H9 (cell line): ENCODE results near the gene NXN. TPM values are rescaled to one million over a fixed set of nuclear protein-coding genes. Genes with fewer than 3 reads are reported as not detected.

Source experiments
- DNase-seq: peaks from one replicate; pipeline ENCODE4 v3.0.0-alpha.2; 2017
- H2AFZ ChIP-seq: one replicate; pipeline ENCODE4 v1.6.1; 2013; ENCODE audit warnings: mild to moderate bottlenecking, low read length, control low read depth, moderate library complexity
- H2AK5ac ChIP-seq: 2 replicates; pipeline ENCODE4 v1.6.1; 2013; ENCODE audit warnings: low read length, control low read depth, mixed read lengths; ENCODE audit not compliant: insufficient read length
- H2BK120ac ChIP-seq: one replicate; pipeline ENCODE4 v1.6.1; 2013; ENCODE audit warnings: low read depth, mild to moderate bottlenecking, low read length, control low read depth, inconsistent platforms; ENCODE audit not compliant: poor library complexity, severe bottlenecking
- H2BK12ac ChIP-seq: 2 replicates; pipeline ENCODE4 v1.6.1; 2013; ENCODE audit warnings: low read length, control low read depth, mixed read lengths, low read depth; ENCODE audit not compliant: insufficient read length
- H2BK15ac ChIP-seq: 2 replicates; pipeline ENCODE4 v1.6.1; 2013; ENCODE audit warnings: low read depth, low read length, control low read depth
- H2BK20ac ChIP-seq: one replicate; pipeline ENCODE4 v1.6.1; 2013; ENCODE audit warnings: low read depth, mild to moderate bottlenecking, low read length, control low read depth, inconsistent platforms; ENCODE audit not compliant: poor library complexity, severe bottlenecking
- H2BK5ac ChIP-seq: 2 replicates; pipeline ENCODE4 v1.6.1; 2013; ENCODE audit warnings: low read length, control low read depth, mixed read lengths; ENCODE audit not compliant: insufficient read length
- H3K14ac ChIP-seq: 2 replicates; pipeline ENCODE4 v1.6.1; 2013; ENCODE audit warnings: low read length, control low read depth; ENCODE audit not compliant: insufficient read depth
- H3K18ac ChIP-seq: 2 replicates; pipeline ENCODE4 v1.6.1; 2013; ENCODE audit warnings: low read depth, mild to moderate bottlenecking, mixed read lengths, low read length, control low read depth; ENCODE audit not compliant: insufficient read length
- H3K23ac ChIP-seq: 2 replicates; pipeline ENCODE4 v1.6.1; 2013; ENCODE audit warnings: low read length, control low read depth, mixed read lengths, low read depth; ENCODE audit not compliant: insufficient read length
- H3K23me2 ChIP-seq: 2 replicates; pipeline ENCODE4 v1.6.1; 2013; ENCODE audit warnings: low read depth, mild to moderate bottlenecking, mixed read lengths, low read length, control low read depth; ENCODE audit not compliant: insufficient read length, poor library complexity, severe bottlenecking
- H3K27ac ChIP-seq: 2 replicates; pipeline ENCODE4 v1.5.1; 2013; ENCODE audit warnings: low read length, control low read depth, mixed read lengths, low read depth; ENCODE audit not compliant: insufficient read length
- H3K27me3 ChIP-seq: 2 replicates; pipeline ENCODE4 v1.6.1; 2013; ENCODE audit warnings: low read length, control low read depth, inconsistent platforms; ENCODE audit not compliant: insufficient read depth
- H3K4ac ChIP-seq: 2 replicates; pipeline ENCODE4 v1.6.1; 2013; ENCODE audit warnings: low read depth, mild to moderate bottlenecking, control low read depth, inconsistent platforms, low read length, moderate library complexity
- H3K4me1 ChIP-seq: 2 replicates; pipeline ENCODE4 v1.6.1; 2013; ENCODE audit warnings: low read length, control low read depth, inconsistent platforms; ENCODE audit not compliant: insufficient read depth
- H3K4me2 ChIP-seq: 2 replicates; pipeline ENCODE4 v1.6.1; 2013; ENCODE audit warnings: low read length, control low read depth, mixed read lengths; ENCODE audit not compliant: insufficient read length, insufficient read depth
- H3K56ac ChIP-seq: 2 replicates; pipeline ENCODE4 v1.6.1; 2013; ENCODE audit warnings: low read depth, mild to moderate bottlenecking, mixed read lengths, low read length, control low read depth; ENCODE audit not compliant: insufficient read length
- H3K79me1 ChIP-seq: 2 replicates; pipeline ENCODE4 v1.6.1; 2013; ENCODE audit warnings: low read depth, mild to moderate bottlenecking, moderate library complexity, low read length, control low read depth, inconsistent platforms; ENCODE audit not compliant: insufficient read depth, poor library complexity, severe bottlenecking
- H3K79me2 ChIP-seq: 2 replicates; pipeline ENCODE4 v1.6.1; 2013; ENCODE audit warnings: low read length, control low read depth, inconsistent platforms; ENCODE audit not compliant: insufficient read depth
- H3K9ac ChIP-seq: 2 replicates; pipeline ENCODE4 v1.6.1; 2013; ENCODE audit warnings: low read length, control low read depth, mixed read lengths; ENCODE audit not compliant: insufficient read length; ENCODE audit errors: extremely low read depth
- H3K9me3 ChIP-seq: one replicate; pipeline ENCODE4 v1.6.1; 2013; ENCODE audit warnings: low read depth, low read length, inconsistent platforms; ENCODE audit not compliant: control insufficient read depth
- H3T11ph ChIP-seq: one replicate; pipeline ENCODE4 v1.6.1; 2013; ENCODE audit warnings: mild to moderate bottlenecking, low read length, control low read depth, inconsistent platforms
- H4K20me1 ChIP-seq: one replicate; pipeline ENCODE4 v1.6.1; 2013; ENCODE audit not compliant: control insufficient read depth, insufficient read length, insufficient read depth
- H4K5ac ChIP-seq: 2 replicates; pipeline ENCODE4 v1.6.1; 2013; ENCODE audit warnings: low read depth, mild to moderate bottlenecking, mixed read lengths, low read length, control low read depth; ENCODE audit not compliant: insufficient read length
- H4K8ac ChIP-seq: replicated peaks from 2 replicates; pipeline ENCODE4 v1.6.1; 2013; ENCODE audit warnings: low read length, control low read depth, mixed read lengths, low read depth; ENCODE audit not compliant: insufficient read length
- H4K91ac ChIP-seq: 2 replicates; pipeline ENCODE4 v1.6.1; 2013; ENCODE audit warnings: low read depth, mild to moderate bottlenecking, moderate library complexity, mixed read lengths, low read length, control low read depth; ENCODE audit not compliant: insufficient read length
- H3K27ac Mint-ChIP-seq, 3 experiments: 2 replicates in 2 of 3; 3 replicates in 1 of 3; pipeline ENCODE4 v1.8.0; 2020 to 2021; ENCODE audit warnings: mixed read lengths in 3 of 3, mild to moderate bottlenecking in 1 of 3, moderate library complexity in 1 of 3
- H3K27me3 Mint-ChIP-seq: 2 replicates; pipeline ENCODE4 v1.8.0; 2021; ENCODE audit warnings: low read depth, mild to moderate bottlenecking, moderate library complexity, mixed read lengths
- H3K36me3 Mint-ChIP-seq, 3 experiments: 2 replicates in 2 of 3; 3 replicates in 1 of 3; pipeline ENCODE4 v1.8.0; 2020 to 2021; ENCODE audit warnings: low read depth in 3 of 3, mixed read lengths in 3 of 3; ENCODE audit not compliant: insufficient read depth in 1 of 3
- H3K4me1 Mint-ChIP-seq, 2 experiments: 2 replicates each; pipeline ENCODE4 v1.8.0; 2020; ENCODE audit warnings: mixed read lengths in 2 of 2
- H3K4me3 Mint-ChIP-seq, 2 experiments: 2 replicates in 1 of 2; 3 replicates in 1 of 2; pipeline ENCODE4 v1.8.0; 2020 to 2021; ENCODE audit warnings: mild to moderate bottlenecking in 2 of 2, mixed read lengths in 2 of 2, moderate library complexity in 1 of 2
- H3K9me3 Mint-ChIP-seq, 2 experiments: 2 replicates in 1 of 2; 3 replicates in 1 of 2; pipeline ENCODE4 v1.8.0; 2020; ENCODE audit warnings: mild to moderate bottlenecking in 2 of 2, mixed read lengths in 2 of 2, moderate library complexity in 1 of 2
- WGBS: extraction: QIAGEN DNeasy Blood & Tissue Kit; methylation state at CpG from one replicate; pipeline ENCODE4 v1.1.7; 2013; ENCODE audit warnings: missing lambda C conversion rate, low lambda C conversion rate, mixed read lengths; ENCODE audit not compliant: insufficient read length; ENCODE audit errors: extremely low coverage; 5-methylcytosine and 5-hydroxymethylcytosine counted together
- total RNA-seq: library from RNA; stranded (reverse); gene quantifications from 2 replicates; pipeline ENCODE4 v1.2.1, GENCODE V29; 2021
- TF ChIP-seq, protein P1 (sequence below): fragments of 200-600 bp; sonication (generic); conservative IDR thresholded peaks from 3 replicates; pipeline ENCODE4 v1.8.0; 2021; ENCODE audit warnings: antibody characterized with exemption, mild to moderate bottlenecking

The NXN gene
- total RNA-seq, 1 experiment from 2014 or later = 93.6 TPM

DNA sequence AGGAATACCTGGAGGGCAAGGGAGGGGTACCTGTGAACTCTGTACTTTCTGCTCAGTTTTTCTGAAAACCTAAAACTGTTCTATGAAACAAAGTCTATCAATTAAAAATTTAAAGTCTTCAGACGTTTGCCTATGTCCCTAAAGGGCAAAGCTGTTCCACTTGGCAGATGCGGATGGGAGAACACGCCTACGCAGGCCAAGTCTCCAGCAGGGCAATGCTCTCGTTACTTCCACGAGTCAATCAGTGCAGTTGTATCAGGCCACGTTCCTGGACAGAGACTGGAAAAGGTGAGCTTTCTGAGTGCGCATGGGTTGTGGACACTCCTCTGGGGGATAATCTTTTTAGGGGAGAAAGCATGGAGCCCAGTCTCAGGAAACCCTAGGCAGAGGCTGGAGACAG lies 86.6 kb downstream of the NXN start:
- peaks cover 0 to 13% (median under 1%) of the 10 kb centered on the region in 3 experiments; a peak in 5 of 7 replicates for H3K36me3 Mint-ChIP-seq
- WGBS = no CpG with 5 or more reads among the region's 8 CpGs
- no peak overlapping the region for H4K8ac ChIP-seq
- DNase-seq = no peak
- H3K9ac ChIP-seq = no peak overlapping the region
- no peak overlapping the region for H2BK5ac ChIP-seq
- peaks cover 7% of the 10 kb centered on the region; the same call in 1 of the 2 replicates for H3K79me2 ChIP-seq
- no peak overlapping the region for H3K4ac ChIP-seq
- TF ChIP-seq, protein P1, sequence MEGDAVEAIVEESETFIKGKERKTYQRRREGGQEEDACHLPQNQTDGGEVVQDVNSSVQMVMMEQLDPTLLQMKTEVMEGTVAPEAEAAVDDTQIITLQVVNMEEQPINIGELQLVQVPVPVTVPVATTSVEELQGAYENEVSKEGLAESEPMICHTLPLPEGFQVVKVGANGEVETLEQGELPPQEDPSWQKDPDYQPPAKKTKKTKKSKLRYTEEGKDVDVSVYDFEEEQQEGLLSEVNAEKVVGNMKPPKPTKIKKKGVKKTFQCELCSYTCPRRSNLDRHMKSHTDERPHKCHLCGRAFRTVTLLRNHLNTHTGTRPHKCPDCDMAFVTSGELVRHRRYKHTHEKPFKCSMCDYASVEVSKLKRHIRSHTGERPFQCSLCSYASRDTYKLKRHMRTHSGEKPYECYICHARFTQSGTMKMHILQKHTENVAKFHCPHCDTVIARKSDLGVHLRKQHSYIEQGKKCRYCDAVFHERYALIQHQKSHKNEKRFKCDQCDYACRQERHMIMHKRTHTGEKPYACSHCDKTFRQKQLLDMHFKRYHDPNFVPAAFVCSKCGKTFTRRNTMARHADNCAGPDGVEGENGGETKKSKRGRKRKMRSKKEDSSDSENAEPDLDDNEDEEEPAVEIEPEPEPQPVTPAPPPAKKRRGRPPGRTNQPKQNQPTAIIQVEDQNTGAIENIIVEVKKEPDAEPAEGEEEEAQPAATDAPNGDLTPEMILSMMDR = no peak
- H3K27me3 ChIP-seq = no peaks in the 10 kb centered on the region
- no peak overlapping the region for H2BK20ac ChIP-seq
- no peak overlapping the region for H3K23ac ChIP-seq
- no peaks in the 10 kb centered on the region for H3K27me3 Mint-ChIP-seq
- no peaks in the 10 kb centered on the region for H3K9me3 ChIP-seq
- peaks cover under 1% of the 10 kb centered on the region; the same call in 1 of the 2 replicates for H3K4me1 ChIP-seq
- no peak overlapping the region for H2BK120ac ChIP-seq
- H3K4me2 ChIP-seq = no peak overlapping the region
- peaks cover 8% of the 10 kb centered on the region for H3K79me1 ChIP-seq
- no peaks in the 10 kb centered on the region for H4K20me1 ChIP-seq
- no peak overlapping the region; a peak in 1 of 7 replicates for H3K27ac Mint-ChIP-seq
- H3K14ac ChIP-seq = no peak overlapping the region
- H3T11ph ChIP-seq = no peak overlapping the region
- H2BK15ac ChIP-seq = no peak overlapping the region
- H3K4me1 Mint-ChIP-seq = peaks cover 27 to 31% of the 10 kb centered on the region in 2 experiments
- H4K5ac ChIP-seq = no peak overlapping the region
- no peak overlapping the region for H2BK12ac ChIP-seq
- H3K4me3 Mint-ChIP-seq = no peak overlapping the region
- H3K56ac ChIP-seq = no peak overlapping the region
- no peak overlapping the region for H3K18ac ChIP-seq
- H3K23me2 ChIP-seq = no peaks in the 10 kb centered on the region
- no peak overlapping the region for H4K91ac ChIP-seq
- no peak overlapping the region for H2AFZ ChIP-seq
- H3K27ac ChIP-seq = no peak overlapping the region
- no peaks in the 10 kb centered on the region for H3K9me3 Mint-ChIP-seq
- H2AK5ac ChIP-seq = no peak overlapping the region
